AG04450 (cell line): Measurements from ENCODE around the gene HOGA1. TPM values are rescaled to one million over a fixed set of nuclear protein-coding genes. Genes with fewer than 3 reads are reported as not detected.

ENCODE experiments used
- CTCF ChIA-PET: fragments of 300-600, 350-600 bp; formaldehyde crosslinking; extraction: SDS; loops from one replicate; lab custom pipeline; 2022; ENCODE audit warnings: antibody characterized with exemption, inconsistent platforms; lab: Charles Lee
- POLR2A ChIA-PET: fragments of 350-600 bp; formaldehyde crosslinking; extraction: SDS; loops from one replicate; lab custom pipeline; 2021; ENCODE audit warnings: antibody characterized with exemption, inconsistent platforms; lab: Yijun Ruan, JAX
- DNase-seq: peaks from one replicate; pipeline ENCODE4 v3.0.0-alpha.2; 2011; ENCODE audit warnings: low read depth, low spot score
- H3K27ac ChIP-seq: one replicate; pipeline ENCODE4 v1.5.1; 2012; ENCODE audit warnings: low read depth, low read length, control low read depth
- H3K27me3 ChIP-seq: one replicate; pipeline ENCODE4 v1.6.0; 2012; ENCODE audit warnings: low read length; ENCODE audit not compliant: control insufficient read depth, insufficient read depth
- H3K4me3 ChIP-seq: 2 replicates; pipeline ENCODE4 v1.5.1; 2011; ENCODE audit warnings: mild to moderate bottlenecking, low read depth, low read length, control low read depth
- H3K9me3 ChIP-seq: 2 replicates; pipeline ENCODE4 v1.5.1; 2012; ENCODE audit warnings: low read length; ENCODE audit not compliant: control insufficient read depth, insufficient read depth
- polyA plus RNA-seq: library from polyadenylated mRNA; depleted of rRNA; stranded (reverse); fragments of >200 nt; gene quantifications from 2 replicates; pipeline ENCODE4 v1.2.3, GENCODE V29; 2011
- TF ChIP-seq, protein P1 (sequence below): IDR thresholded peaks from 2 replicates; pipeline ENCODE4 v1.5.1; 2011; ENCODE audit warnings: low read depth, low read length, control low read depth, inconsistent platforms

HOGA1 gene
- polyA plus RNA-seq, 1 experiment, result 0.53 TPM

DNA sequence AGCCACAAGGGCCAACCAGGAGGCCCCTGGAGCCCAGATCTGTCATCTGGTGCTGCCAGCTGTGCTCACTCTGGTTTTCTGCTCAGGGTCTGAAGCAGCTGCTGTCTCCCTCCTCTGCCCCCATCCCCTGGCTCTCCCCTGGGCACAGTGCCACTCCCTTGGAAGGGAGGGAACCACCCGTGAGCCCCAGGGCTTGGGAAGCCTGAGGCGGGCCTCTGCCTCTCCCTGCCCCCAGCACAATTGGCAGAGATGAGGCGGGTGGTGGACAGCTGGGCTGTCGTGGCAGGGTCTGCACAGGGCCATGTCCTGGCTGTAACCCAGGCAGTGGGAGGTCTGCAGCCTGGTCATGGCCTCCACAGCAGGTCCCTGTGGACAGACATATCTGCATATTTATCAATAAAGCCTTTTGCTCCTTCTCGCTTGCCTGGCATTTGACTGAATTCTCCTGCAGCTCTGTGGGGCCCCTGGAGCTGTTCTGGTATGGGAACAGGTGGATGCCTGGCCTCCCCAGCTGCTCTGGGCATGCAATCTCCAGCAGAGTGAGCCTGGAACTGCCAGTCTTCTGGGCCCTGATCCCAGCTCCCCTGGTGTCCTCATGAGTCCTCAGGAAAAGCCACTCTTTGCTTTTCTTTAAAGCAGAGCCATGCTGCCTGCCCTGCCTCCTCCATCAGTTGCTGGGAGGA, 13.3 kb upstream of the HOGA1 start:
- Histone ChIP-seq H3K27me3 (no peaks in the 10 kb centered on the region), H3K4me3 (no peak overlapping the region), H3K9me3 (no peaks in the 10 kb centered on the region), H3K27ac (no peak overlapping the region)
- POLR2A ChIA-PET, result no interaction called here
- TF ChIP-seq, protein P1, sequence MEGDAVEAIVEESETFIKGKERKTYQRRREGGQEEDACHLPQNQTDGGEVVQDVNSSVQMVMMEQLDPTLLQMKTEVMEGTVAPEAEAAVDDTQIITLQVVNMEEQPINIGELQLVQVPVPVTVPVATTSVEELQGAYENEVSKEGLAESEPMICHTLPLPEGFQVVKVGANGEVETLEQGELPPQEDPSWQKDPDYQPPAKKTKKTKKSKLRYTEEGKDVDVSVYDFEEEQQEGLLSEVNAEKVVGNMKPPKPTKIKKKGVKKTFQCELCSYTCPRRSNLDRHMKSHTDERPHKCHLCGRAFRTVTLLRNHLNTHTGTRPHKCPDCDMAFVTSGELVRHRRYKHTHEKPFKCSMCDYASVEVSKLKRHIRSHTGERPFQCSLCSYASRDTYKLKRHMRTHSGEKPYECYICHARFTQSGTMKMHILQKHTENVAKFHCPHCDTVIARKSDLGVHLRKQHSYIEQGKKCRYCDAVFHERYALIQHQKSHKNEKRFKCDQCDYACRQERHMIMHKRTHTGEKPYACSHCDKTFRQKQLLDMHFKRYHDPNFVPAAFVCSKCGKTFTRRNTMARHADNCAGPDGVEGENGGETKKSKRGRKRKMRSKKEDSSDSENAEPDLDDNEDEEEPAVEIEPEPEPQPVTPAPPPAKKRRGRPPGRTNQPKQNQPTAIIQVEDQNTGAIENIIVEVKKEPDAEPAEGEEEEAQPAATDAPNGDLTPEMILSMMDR, result no peak
- DNase-seq, result no peak
- CTCF ChIA-PET, result interaction anchor here (1.1 to 2.9 kb wide), 14 partner anchors 10 to 106 kb away, joined by 3 to 22 read pairs (median 6); partner anchors contain the start of genes HOGA1 and PI4K2A

DNA sequence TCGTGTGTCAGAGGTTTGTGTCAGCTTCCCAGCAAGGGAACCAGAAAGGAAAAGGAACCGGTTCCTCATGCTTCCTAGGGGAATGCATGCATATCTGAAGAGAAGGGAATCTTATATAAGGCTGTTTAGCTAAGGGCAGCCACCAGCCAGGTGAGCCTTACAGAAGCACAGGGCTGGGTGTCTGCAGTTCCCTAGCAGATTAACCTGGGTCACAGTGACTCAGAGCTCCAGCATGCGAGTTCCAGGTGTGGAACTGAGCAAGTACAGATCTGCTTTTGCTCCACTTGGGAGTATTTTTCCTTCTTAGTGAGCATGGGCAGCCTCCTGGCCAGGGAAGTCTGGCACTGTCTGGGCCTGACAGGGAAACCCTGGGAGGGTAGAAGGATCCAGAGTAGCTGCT, 12.6 kb upstream of the HOGA1 start:
- TF ChIP-seq, protein P1, result no peak
- Histone ChIP-seq H3K9me3 (no peaks in the 10 kb centered on the region), H3K27ac (no peak overlapping the region), H3K27me3 (no peaks in the 10 kb centered on the region), H3K4me3 (no peak overlapping the region)
- no peak for DNase-seq
- ChIA-PET CTCF (interaction anchor here (0.7 to 2.9 kb wide), 26 partner anchors 9 to 165 kb away, joined by 3 to 22 read pairs (median 6); partner anchors contain the start of genes HOGA1, PI4K2A and ZFYVE27), POLR2A (no interaction called here)

DNA sequence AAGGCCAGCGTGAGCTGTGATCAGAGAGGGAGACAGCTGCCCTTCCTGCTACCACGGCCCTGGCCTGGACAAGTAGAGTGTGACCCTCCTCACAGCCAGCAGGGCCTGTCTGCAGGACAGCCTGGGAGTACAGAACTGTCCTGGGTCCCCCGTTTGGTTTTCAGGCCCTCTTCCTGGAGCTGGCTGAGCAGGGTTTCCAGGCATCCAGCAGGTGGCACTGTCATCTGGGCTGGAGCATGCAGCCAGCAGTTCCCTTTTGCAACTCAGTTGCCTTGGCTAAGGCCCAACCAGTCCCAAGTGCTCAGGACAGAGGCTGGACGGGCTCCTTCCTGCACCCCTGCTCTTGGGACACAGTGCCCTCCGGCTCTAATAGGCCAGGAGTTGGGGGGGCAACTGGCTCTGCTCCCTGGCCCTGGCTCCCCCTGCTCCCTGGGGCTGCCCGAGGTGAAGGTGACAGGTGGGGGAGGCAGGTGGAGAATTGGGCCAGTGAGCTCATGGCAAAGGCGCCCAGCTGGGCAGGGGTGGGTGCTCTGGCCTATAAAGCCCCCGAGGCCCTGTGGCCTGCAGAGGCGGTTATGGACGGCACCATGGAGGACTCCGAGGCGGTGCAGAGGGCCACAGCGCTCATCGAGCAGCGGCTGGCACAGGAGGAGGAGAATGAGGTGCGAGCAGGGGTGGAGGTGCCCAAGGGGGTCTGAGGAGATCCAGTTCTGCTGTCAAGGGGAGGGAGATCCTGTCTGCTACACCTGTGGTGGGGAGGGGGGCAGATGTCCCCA, 11.8 kb upstream of the HOGA1 start, which contains the start of gene ANKRD2:
ANKRD2 (plus strand) TSS at position 566 of the 776 bp plus-strand sequence; CDS start at position 576, 10 bp downstream.
- CTCF ChIA-PET, result interaction anchor here (0.5 to 2.9 kb wide), 38 partner anchors 8 to 194 kb away, joined by 3 to 22 read pairs (median 4); partner anchors contain the start of genes HOGA1, PI4K2A and ZFYVE27
- POLR2A ChIA-PET, result no interaction called here

DNA sequence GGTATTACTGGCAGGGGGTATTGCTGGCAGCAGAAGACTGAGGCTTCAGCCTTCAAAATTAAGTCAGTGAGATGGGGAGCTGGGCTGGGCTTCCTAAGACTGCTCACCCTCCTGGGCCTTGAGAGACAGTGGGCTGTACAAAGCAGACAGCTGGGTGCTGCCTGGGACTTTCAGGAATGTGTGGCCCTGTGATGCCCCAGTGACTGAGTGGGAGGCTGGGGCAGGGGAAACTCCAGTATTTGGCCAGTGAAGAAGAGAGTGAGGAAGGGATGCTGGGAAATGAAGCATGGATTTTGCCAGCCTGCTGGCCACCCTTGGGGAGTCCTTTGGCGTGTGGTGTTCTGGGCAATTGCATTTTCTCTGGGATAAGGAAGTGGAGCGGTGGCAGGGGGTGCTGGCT, 11.2 kb upstream of the HOGA1 start:
- ChIA-PET POLR2A (no interaction called here), CTCF (interaction anchor here (0.5 to 2.9 kb wide), 28 partner anchors 7 to 195 kb away, joined by 3 to 22 read pairs (median 5); partner anchors contain the start of genes HOGA1, PI4K2A and ZFYVE27)
- H3K27ac ChIP-seq, result no peak overlapping the region
- no peak for DNase-seq
- no peaks in the 10 kb centered on the region for H3K27me3 ChIP-seq
- TF ChIP-seq, protein P1, result no peak
- H3K4me3 ChIP-seq, result no peak overlapping the region
- H3K9me3 ChIP-seq, result no peaks in the 10 kb centered on the region

More for the DNA sequence above, 11.8 kb upstream of the HOGA1 start, which contains the start of gene ANKRD2:
- no peak within 1 kb of the TSS for H3K27ac ChIP-seq
- H3K4me3 ChIP-seq, result no peak within 1 kb of the TSS
- TF ChIP-seq, protein P1, result peak; percentile 92
- no peaks in the 10 kb centered on the region for H3K9me3 ChIP-seq
- DNase-seq, result peak; percentile 52
- no peaks in the 10 kb centered on the region for H3K27me3 ChIP-seq
